GM13976 (cell line): ENCODE data around the gene GALNT2.

ENCODE experiments used
- DNase-seq: peaks from one replicate; pipeline ENCODE4 v3.0.0; 2012; ENCODE audit warnings: low spot score
- CTCF ChIP-seq: IDR thresholded peaks from 2 replicates; pipeline ENCODE4 v1.5.1; 2012; ENCODE audit warnings: borderline replicate concordance, mild to moderate bottlenecking; ENCODE audit not compliant: insufficient read depth; ENCODE audit errors: extremely low read depth, missing control alignments, control extremely low read depth
- in situ Hi-C: fragments of 300-500 bp; cut with MboI; formaldehyde crosslinking; loops from one replicate; pipeline ENCODE4 v1.12.0; 2022; ENCODE audit warnings: low sequenced_read_pairs, mixed read lengths, inconsistent platforms; ENCODE audit not compliant: unreplicated experiment

GALNT2 gene

GRCh38 chr1:230122366-230123279, 55.6 kb downstream of the GALNT2 start:
- in situ Hi-C loops, result no loop called here
- DNase-seq, result no peak
- no peak for TF ChIP-seq CTCF

GRCh38 chr1:230123280-230124185, 56.5 kb downstream of the GALNT2 start:
- DNase-seq, result peak; percentile 82
- in situ Hi-C loops, result no loop called here
- TF ChIP-seq CTCF, result no peak

GRCh38 chr1:230124186-230125128, 57.4 kb downstream of the GALNT2 start:
- TF ChIP-seq CTCF, result no peak
- no peak for DNase-seq
- in situ Hi-C loops, result no loop called here

GRCh38 chr1:230125141-230125540, 58.1 kb downstream of the GALNT2 start:
- no peak for TF ChIP-seq CTCF
- no peak for DNase-seq
- in situ Hi-C loops, result no loop called here

- no peak for TF ChIP-seq CTCF
- in situ Hi-C loops, result no loop called here
- DNase-seq, result no peak
Measured at GRCh38 chr1:230125640-230126528, 58.8 kb downstream of the GALNT2 start.
